ENCODE measurements around the gene ZNF618. TPM values are rescaled to one million over a fixed set of nuclear protein-coding genes. Genes with fewer than 3 reads are reported as not detected.

Gene ZNF618
- total RNA-seq, 1 donor from 2014 or later: 0.02 TPM

DNA sequence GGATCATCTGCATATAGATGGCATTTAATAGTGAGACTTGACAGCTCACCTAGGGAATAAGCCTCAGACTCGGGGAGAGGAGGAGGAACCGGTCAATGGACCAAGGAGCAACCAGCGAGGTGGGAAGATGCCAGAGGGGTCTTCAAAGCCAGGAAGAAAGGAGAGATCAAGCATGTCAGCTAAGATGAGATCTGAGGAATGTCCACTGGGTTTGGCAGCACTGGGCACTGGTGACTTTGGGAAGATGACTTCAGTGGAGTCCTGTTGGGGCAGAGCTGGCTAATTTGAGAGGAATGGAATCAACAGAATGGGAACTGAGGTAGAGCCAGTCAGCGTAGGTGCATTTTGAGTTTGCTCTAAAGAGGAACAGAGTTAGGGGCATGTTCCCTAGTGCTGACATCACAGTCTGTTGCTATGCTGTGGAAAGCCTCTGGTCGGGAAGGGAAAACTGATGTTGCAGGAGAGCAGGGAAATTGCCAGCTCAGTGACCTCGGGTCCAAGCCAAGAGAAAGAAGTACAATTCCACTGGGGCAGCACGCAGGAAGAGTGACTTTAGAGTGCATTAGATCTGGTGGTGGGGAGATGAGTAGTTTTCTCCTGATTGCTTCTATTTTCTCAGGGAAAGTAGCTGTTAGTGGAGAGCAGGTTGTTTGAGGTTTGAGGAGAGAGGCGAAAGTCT lies 56.9 kb downstream of the ZNF618 start:
- intact Hi-C loops (cut with micrococcal nuclease): no loop called here

DNA sequence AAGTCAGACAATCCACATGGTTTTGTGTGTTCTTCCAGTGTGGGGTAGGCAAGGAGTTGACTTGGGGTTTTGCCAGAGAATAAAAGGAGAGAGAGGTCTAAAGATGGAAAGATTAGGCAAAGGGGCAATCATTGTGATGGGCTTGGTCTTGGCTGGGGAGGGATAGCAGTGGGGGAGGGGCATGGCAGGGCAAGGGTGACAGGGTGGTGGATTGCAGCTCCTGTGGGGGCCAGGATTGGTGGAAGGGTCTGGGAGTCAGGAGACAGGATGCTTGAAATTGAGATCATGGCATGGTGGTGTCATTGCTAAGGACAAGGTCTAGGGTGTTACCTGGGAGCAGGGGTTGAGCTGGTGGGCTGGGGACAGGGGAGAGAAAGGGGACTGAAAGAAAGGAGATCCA lies 57.6 kb downstream of the ZNF618 start:
- intact Hi-C loops (cut with micrococcal nuclease): no loop called here

DNA sequence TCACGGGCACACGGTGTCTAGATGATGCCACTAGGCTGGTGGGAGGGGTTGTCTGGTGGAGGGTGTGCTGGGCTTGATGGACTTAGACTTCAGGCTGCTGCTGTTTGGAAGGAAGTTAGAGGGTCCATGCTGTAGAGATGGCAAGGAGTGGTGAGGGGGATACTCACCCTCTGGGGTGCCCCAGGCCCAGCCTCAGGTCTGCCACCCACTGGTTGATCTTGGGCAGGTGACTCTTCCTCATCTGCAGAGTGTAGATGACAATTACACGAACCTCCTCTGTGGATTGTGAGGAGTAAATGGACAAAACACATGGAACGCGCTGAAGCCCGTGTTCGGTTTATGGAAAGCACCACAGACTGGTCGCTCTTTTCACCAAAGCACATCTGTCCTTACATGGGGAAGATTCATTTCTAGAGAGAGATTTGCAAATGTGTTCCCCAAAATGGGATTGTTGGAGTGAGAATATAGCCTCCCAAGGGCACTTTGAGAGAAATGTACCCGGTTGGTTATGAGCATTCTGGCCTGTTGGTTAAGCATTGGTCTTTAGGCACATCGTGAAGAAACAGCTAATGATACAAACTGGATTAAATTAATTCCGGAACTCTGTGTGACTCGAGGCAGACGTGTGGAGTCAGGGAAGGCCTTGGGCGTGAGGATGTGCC lies 58.2 kb downstream of the ZNF618 start:
- intact Hi-C loops (cut with micrococcal nuclease): no loop called here

DNA sequence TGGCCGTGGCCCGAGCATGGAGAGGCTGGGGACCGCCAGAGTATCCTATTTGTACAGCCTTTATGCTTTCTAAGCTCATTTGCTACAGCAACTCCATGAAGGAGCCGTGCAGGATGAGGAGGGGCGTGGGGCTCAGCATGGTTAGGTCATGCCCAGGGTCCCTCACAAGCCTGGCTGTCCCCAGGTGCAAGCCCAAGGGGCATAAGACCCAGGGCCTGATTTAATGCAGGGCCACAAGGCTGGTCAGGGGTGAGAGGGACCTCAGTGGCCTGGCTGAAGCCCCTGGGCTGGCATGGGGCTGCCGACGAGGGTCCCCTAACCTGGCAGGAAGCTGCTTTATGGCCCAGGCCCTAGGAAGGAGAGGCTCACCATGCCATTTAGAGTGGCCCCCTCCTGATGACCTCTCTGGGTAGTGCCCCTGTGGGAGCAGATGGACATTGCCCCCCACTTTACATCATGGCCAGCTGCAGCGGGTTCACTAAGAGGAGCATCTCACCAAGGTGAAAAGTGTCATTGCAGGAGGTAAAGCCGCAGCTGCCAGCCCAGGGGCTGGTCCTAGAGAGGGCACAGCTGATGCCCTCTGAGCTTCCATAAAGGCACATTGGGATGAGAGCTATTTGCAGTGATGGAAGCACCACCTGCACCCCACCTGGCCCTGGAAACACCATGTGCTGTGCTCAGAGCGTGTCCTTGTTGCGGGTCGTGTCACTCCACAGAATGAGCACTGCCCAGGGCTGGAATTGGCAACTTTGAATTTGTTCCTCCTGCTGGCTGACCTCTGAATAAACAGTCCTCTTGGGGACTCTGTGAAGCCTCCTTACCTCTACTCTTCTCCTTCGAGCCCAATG lies 58.9 kb downstream of the ZNF618 start:
- intact Hi-C loops (cut with micrococcal nuclease): no loop called here

DNA sequence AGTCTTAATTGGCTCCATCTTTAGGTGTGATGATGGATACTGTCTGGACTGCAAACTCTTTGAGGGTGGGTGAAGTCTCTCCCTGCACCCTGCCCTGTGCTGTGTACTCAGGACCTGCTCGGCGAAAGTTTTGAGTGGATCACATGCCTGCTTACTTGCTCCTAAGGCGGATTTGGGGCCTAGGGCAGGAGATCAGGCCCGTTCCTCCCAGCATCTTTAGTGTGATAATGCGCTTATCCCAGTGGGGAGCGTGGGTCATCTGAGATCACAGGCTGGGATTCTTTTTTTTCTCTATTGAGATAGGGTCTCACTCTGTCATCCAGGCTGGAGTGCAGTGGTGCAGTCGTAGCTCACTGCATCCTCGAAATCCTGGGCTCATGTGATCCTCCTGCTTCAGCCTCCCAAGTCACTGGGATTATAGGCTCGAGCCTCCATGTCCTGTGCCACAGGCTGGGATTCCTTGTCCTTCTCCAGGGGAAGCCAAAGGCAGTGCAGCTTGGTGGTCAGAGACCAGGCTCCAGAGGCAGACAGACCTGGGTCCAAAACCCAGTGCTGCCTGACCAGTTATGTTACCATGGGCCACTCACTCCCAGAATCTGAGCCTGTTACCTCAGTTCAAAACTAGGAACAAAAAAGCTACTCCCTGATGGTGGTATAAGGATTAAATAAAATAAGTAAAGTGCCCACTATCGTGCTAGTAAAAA lies 59.7 kb downstream of the ZNF618 start:
- intact Hi-C loops (cut with micrococcal nuclease): no loop called here

DNA sequence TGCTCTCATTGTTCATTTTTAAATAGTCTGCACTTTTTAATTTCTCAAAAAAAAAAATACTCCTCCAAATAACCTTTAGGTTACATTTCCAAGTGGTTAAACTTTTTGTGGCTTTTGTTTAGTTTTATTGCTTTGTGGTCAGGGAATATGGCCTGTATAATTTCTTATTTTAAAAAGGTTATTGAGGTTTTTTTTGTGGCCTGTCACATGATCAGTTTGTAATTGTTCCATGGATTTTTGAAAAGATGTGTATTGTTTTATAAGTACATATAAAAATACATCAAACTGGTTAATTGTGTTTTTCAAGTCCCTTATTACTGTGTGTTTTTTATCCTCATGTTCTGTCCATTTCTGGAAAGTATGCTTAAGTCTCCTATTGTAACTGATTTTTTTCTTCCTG lies 64.0 kb downstream of the ZNF618 start:
- intact Hi-C loops (cut with micrococcal nuclease): no loop called here

DNA sequence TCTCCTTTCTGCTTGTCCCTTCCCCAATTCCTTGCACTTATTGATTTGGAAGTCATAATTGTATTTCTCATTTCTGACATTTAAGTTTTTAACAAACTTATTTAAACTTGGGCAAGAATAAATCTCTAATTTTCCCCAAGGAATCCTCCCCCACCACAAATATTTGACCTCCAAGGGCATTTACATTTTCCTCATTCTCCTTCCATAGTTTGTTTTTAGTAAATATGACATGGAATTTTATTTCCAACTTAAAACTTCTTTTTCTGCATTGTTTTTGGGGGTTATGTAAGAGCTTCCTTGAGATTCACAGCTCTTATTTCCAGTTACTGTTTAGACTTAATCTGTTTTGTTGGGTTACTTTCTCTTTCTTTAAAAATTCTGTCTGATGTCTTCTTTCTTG lies 64.9 kb downstream of the ZNF618 start:
- intact Hi-C loops (cut with micrococcal nuclease): no loop called here

DNA sequence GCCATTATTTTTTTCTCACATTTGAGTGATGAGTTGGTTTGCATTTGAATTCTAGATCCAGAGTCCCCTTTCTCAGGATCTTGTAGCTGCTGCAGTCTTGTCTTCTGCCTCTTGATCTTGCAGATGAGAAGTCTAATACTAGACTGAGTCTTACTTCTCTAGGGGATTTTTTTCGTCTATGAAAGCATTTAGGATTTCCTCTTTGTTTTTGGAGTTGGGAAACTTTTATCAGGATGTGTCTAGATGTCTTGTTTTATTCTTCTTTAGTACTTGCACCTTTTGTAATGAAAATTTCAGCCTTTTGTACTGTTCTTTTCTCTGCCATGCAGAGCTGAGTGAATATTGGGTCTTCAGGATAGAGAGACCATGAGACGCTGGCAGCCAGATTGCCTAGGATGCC lies 65.4 kb downstream of the ZNF618 start:
- intact Hi-C loops (cut with micrococcal nuclease): no loop called here

DNA sequence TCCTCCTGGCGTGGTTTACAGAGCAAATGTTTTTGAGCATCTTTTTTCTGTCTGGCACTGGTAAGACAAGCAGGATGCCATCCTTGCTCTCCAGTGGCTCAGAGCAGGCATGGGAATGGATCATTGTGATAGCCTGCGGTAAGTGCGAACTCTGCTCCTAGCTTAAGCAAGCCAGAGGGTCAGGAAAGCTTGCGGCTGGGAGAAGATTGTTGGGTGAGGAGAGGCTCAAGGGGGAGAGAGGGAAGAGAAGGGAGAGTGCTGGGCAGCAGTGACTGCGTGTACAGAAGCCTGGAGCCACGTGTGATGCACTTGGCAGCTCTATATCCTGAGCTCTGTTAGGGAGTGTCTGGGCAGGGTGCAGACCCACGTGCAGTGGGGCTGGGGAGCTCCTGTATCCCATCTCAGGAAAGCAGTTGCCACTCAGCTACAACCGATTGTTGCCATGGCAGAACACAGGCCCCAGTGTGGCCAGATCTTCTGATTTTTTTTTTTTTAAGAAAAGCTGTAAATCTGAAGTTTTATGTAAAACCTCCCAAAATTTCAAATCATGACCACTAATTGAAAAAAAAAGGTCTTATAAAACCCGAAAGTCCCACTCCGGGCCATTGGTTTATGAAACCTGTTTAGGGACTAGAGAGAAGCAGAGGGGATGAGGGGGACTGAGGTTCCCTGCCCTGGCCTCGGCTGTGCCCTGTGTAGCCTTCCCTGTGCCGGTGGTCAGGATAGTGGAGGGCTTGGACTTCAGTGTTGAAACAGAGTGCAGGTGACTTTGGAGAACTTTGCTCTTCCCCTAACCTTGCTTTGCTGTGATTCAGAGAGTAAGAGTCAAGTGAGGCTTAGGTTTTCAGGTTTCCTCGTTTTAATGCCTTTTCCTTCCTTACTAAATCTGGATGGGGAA lies 67.3 kb downstream of the ZNF618 start:
- intact Hi-C loops (cut with micrococcal nuclease): no loop called here

DNA sequence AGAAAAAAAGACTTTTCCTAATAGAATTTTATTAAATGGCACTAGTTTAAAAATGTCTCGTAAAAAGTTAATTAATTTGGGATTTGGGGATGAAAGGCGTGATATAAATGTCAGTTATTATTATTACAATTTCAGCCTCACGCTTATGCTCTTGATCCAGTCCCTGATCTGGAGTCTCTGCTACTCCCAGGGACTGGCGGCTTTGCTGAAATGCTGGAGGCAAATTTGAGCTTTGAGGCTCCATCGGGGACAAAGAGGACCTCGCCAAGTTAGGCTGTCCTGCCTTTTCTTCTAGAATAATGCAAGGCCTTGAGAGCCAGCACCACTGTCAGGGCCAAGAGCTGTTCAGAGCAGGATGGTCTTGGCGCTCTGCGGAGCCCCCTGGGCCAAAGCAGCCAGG lies 69.7 kb downstream of the ZNF618 start:
- intact Hi-C loops (cut with micrococcal nuclease): no loop called here

DNA sequence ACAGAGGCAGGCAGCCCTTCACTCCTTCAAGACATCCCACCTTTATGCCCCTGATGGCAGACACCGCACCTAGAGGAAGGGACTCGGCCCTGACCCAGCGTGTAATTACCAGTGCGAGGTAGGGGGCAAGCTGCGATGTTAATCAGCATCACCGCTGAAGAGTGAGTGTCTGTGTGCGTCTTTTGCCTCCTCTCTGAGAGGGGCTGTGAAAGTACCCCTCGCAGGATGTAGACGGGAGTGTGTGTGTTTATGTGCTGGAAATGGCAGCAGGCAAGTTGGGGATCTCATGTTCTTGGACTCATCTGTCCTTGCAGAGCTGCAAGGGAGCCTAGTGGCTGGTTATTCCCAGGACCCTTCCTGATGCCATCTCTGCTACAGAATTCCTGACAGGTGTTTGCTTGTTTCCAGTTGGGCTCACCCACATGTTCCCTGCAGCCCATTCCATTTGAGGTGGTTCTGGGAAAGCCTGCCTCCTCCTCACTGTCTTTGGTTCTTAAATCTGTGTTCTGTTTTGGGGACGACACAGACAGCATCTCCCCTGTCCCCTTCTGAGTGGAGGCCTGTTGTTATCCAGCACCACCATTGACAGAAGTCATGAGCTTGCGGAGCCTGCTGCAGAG lies 70.5 kb downstream of the ZNF618 start:
- intact Hi-C loops (cut with micrococcal nuclease): no loop called here

DNA sequence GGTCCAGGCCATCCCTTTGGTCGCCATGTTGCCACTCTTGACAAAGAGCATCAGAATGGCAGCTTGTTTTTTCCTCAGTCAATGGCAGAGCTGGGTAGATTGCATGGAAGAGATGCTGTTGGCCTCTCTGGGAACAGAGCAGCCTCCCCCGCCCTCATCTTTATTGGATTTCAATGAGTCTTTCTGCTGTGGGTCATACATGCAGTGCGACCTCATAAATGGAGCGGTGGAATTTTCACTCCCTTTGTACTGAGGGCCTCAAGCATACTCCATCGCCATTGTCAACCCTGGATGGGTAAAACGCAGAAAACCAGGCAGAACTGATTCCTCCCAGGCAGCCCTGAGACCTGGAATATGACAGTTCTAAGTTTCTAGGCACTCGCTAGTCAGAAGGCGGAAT lies 71.8 kb downstream of the ZNF618 start:
- intact Hi-C loops (cut with micrococcal nuclease): no loop called here

DNA sequence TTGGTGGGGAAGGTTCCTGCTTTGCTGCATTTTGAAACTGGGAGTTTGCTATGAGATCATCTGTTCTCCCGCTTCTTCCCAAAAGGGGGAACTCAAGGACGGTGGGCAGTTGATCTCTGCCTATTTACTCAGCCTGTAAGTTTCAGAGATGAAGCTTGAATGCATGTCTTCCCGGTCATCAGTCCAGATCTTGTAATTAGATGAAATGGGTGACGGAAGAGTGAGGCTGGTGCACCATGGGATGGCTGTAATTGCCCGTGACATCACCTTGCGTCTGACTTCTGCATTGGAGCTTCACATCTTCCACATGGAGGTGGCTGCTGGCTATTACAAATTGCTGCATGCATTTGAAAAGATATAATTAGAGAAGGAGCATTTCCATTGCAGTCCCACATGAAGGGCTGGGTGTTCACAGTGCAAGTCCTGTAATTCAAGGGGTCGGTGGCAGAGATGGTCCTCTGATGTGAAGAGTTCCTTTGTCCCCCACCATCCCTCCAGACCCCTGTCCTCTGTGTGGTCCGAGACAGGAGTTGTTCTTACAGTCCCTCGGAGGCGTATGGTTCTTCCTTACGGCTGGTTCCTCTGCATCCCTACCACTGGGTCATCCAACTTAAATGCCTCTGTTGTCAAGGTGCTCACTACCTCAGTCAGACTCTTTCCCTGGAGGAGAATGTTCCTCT lies 72.9 kb downstream of the ZNF618 start:
- intact Hi-C loops (cut with micrococcal nuclease): no loop called here

DNA sequence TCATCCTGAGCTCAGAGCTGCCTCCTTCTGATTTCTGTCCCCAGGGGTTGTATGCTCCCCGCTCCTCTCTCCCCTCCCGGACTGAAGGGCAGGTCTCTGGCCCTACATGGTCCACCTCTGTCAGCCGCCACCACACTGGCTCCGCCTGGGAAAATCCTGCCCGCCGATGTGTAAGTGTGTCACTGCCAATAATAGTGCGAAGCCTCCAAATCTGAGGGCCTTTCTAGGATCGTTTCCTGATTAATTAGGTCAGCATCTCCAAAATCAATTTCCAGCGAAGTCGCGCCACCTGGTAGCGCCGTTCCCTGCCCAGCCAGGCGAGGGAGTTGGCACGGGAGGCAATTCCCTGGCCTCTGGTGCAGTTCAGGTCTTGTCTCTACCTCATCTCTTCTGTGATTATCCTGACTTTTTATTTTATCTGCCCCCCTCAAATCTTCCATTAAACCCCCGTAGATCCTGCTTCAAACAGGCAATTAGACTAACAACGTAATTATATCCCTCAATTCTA lies 73.5 kb downstream of the ZNF618 start:
- intact Hi-C loops (cut with micrococcal nuclease): no loop called here

DNA sequence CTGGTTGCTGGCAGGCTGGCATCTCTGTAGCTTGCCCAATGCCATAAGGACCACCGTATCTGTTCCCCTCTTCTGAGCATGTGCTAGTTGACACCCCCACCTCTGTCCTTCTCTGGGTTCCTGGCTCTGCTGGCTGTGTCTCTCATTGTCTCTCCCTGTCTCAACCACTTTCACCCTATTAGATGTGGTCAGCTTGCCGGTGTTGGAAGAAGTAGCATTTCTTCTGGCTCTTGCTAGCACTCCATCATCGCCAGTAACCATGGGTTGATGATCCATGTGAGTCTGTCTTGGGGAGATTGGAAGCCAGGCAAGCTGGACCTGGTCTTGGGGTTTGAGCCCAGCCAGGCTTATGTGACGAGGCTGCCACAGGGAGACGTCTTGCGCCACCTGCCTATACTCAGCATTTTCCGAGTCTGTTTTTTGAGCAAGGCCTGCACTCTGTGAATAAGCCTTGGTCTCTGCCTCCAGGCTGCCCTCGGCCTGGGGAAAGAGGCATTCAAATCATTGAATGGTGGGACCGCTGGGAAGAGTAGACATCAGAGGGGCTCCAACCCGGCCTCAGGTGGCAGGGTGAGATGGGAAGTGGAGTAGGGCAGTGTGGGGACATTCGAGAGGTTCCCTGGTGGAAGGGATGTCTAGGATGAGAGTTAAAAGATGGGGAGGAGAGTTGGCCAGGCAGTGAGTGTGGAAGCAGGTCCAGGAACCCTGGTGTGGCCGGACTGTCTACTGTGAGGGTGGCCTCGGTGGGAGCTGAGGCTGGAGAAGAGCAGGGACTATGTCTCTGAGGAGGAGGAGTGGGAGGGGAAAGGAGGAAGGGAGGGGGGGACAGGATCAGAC lies 74.3 kb downstream of the ZNF618 start:
- intact Hi-C loops (cut with micrococcal nuclease): no loop called here

DNA sequence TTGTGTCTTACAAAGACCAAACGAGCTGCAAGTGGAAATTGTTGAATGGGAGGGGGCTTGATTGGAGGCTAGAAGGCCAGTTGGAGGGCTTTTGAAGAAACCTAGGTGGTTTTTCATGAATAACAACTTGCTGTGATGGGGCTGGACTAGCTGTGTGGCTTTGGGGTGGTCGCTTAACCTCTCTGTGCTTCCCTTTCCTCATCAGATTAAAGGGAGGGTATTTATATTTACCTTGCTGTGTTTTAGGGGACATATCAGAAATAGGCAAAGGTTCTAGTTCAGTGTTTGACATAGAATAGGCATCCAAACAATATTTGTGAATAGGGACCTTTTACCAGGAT lies 74.9 kb downstream of the ZNF618 start:
- intact Hi-C loops (cut with micrococcal nuclease): no loop called here

DNA sequence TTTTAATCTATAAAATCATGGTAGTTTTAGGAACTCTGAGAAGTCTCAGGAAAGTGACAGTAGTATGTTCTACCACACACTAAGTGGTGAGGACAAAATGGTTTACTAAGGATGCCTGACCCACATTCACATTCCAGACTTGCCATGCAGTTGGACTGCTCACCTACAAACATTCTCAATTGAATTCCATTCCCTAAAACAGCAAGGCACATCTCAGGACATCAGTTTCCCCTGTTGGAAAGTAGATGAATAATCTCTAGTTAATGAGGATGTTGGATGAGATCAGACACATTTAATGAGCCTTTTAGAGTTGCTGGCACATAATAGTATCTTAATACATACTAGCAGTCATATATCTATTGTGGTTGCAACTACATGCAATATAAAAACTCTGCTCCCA lies 76.6 kb downstream of the ZNF618 start:
- intact Hi-C loops (cut with micrococcal nuclease): no loop called here

DNA sequence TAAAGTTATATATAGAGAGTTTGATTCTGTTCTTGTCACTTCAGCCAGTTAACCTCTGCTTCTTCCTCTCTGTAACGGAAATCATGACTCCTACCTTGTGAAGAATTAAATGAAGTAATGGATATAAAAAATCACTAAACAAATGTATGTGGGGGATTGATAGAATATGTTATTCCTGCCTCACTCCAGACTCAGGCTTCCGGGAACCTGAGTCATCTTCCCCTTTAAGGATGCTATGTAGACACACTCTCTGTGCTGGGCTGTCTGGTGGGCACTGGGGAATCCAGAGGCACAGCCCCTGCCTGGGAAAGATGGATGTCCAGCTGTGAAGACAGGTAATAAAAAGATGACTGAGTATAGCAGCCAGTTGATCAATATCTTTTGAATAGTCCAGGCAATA lies 77.4 kb downstream of the ZNF618 start:
- intact Hi-C loops (cut with micrococcal nuclease): no loop called here

DNA sequence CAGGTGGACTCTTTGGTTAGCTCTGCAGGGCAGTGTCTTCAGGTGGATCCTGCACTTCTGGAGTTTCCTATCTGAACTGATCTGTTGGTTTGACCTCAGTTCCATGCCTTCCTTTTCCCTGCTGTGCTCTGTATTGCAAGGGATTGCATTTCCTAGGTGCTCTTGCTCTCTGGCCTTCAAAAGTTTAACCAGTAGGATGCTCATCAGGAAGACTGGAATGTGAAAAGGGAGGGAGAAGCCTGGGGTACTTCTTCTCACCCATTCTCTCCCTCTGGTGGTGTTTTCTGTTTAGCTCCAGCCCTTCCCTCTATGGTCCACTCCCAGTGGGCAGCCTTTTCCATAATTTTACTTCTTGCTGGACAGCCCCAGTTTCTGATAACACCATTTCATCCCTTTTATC lies 78.5 kb downstream of the ZNF618 start:
- intact Hi-C loops (cut with micrococcal nuclease): no loop called here

All from T-helper 1 cell treated with Interleukin-12 subunit alpha and Interleukin-12 subunit beta and Interleukin-4 antibody, amounts not matched to agents 30 ng/mL and 1 ng/mL, for 36 hours (primary cell).